ENCODE measurements around the gene KCTD2.
A peak's percentile ranks its signal among the peaks of the same experiment; 100 is the strongest.
"Not testable (repeated sequence)": the region's sequence is repeated elsewhere in the genome, so short reads cannot be mapped to it uniquely, and the experiment has no call there.

The KCTD2 gene

GRCh38 chr17:75004371-75004770, 42.7 kb upstream of the KCTD2 start:
- POLR2A ChIA-PET: interaction anchor here (0.6 to 1.9 kb wide), 2 partner anchors 9 to 16 kb away, joined by 3 to 17 read pairs; partner anchors contain the start of gene CDR2L
- CTCF ChIA-PET: interaction anchor here (1.2 kb wide), 1 partner anchor 44 kb away, joined by 3 read pairs; no protein-coding TSS in a partner anchor
- DNase-seq (ENCODE audit: extremely low spot score): no peak
- TF ChIP-seq BHLHE40 (IDR thresholded peaks at IDR 0.05; ENCODE audit: borderline replicate concordance): no peak

- ChIA-PET CTCF (interaction anchor here (1.2 kb wide), 1 partner anchor 45 kb away, joined by 3 read pairs; no protein-coding TSS in a partner anchor), POLR2A (interaction anchor here (0.6 to 1.9 kb wide), 4 partner anchors 8 to 17 kb away, joined by 3 to 17 read pairs (median 4); partner anchors contain the start of gene CDR2L)
- no peak for TF ChIP-seq HDGF (IDR thresholded peaks at IDR 0.05; ENCODE audit: borderline replicate concordance)
- TF ChIP-seq SP1 (IDR thresholded peaks at IDR 0.05): no peak
- no peak for TF ChIP-seq ARNT (IDR thresholded peaks at IDR 0.05)
- TF ChIP-seq LEF1 (IDR thresholded peaks at IDR 0.05; ENCODE audit: borderline replicate concordance): no peak
- no peak for TF ChIP-seq FOXA1 (IDR thresholded peaks at IDR 0.05)
- TF ChIP-seq TARDBP (IDR thresholded peaks at IDR 0.05): no peak
- TF ChIP-seq ELF4 (IDR thresholded peaks at IDR 0.05): no peak
- no peak for TF ChIP-seq BHLHE40 (IDR thresholded peaks at IDR 0.05; ENCODE audit: borderline replicate concordance)
- no peak for TF ChIP-seq FOXM1 (IDR thresholded peaks at IDR 0.05; ENCODE audit: borderline replicate concordance)
- TF ChIP-seq NFRKB (IDR thresholded peaks at IDR 0.05): no peak
- TF ChIP-seq SUZ12 (IDR thresholded peaks at IDR 0.05): no peak
- TF ChIP-seq FOXK2 (IDR thresholded peaks at IDR 0.05): no peak
- no peak for TF ChIP-seq CTBP1 (IDR thresholded peaks at IDR 0.05; ENCODE audit: borderline replicate concordance)
- no peak for TF ChIP-seq PKNOX1 (IDR thresholded peaks at IDR 0.05)
- no peak for TF ChIP-seq ZNF384 (IDR thresholded peaks at IDR 0.05)
- no peak for TF ChIP-seq L3MBTL2 (conservative IDR thresholded peaks at IDR 0.05)
- DNase-seq (ENCODE audit: extremely low spot score): no peak
These were observed 41.7 kb upstream of the KCTD2 start for GRCh38 chr17:75005291-75005690.

- not testable (repeated sequence) for DNase-seq (ENCODE audit: extremely low spot score)
- CTCF ChIA-PET: interaction anchor here (1.3 kb wide), 1 partner anchor 45 kb away, joined by 10 read pairs; no protein-coding TSS in a partner anchor
- POLR2A ChIA-PET: interaction anchor here (1.0 to 1.9 kb wide), 2 partner anchors 14 to 18 kb away, joined by 3 to 17 read pairs; partner anchors contain the start of gene CDR2L
These were observed 40.9 kb upstream of the KCTD2 start for GRCh38 chr17:75006084-75006483.

GRCh38 chr17:75006653-75007052, 40.4 kb upstream of the KCTD2 start:
- ChIA-PET POLR2A (no interaction called here), CTCF (interaction anchor here (1.3 kb wide), 1 partner anchor 45 kb away, joined by 10 read pairs; no protein-coding TSS in a partner anchor)
- DNase-seq (ENCODE audit: extremely low spot score): no peak
- TF ChIP-seq ELF4 (IDR thresholded peaks at IDR 0.05) (no peak), FOXK2 (IDR thresholded peaks at IDR 0.05) (no peak), TARDBP (IDR thresholded peaks at IDR 0.05) (no peak), FOXA1 (IDR thresholded peaks at IDR 0.05) (no peak), FOXM1 (IDR thresholded peaks at IDR 0.05; ENCODE audit: borderline replicate concordance) (no peak), PKNOX1 (IDR thresholded peaks at IDR 0.05) (no peak), L3MBTL2 (conservative IDR thresholded peaks at IDR 0.05) (no peak)

- POLR2A ChIA-PET: interaction anchor here (1.8 to 6.8 kb wide), 2 partner anchors 18 to 26 kb away, joined by 7 to 169 read pairs; partner anchors contain the start of gene CDR2L
- CTCF ChIA-PET: interaction anchor here (0.7 to 1.2 kb wide), 3 partner anchors 45 to 217 kb away, joined by 3 to 7 read pairs (median 4); no protein-coding TSS in a partner anchor
- TF ChIP-seq HDGF (IDR thresholded peaks at IDR 0.05; ENCODE audit: borderline replicate concordance) (no peak), ZNF384 (IDR thresholded peaks at IDR 0.05) (peak; percentile 91)
These were observed 38.7 kb upstream of the KCTD2 start for GRCh38 chr17:75008373-75008772.

GRCh38 chr17:75009139-75009724, 37.8 kb upstream of the KCTD2 start:
- ChIA-PET CTCF (interaction anchor here (1.2 kb wide), 1 partner anchor 46 kb away, joined by 4 read pairs; no protein-coding TSS in a partner anchor), POLR2A (interaction anchor here (1.8 to 6.8 kb wide), 2 partner anchors 19 to 27 kb away, joined by 7 to 169 read pairs; partner anchors contain the start of gene CDR2L)

More at GRCh38 chr17:75008373-75008772, 38.7 kb upstream of the KCTD2 start:
- DNase-seq (ENCODE audit: extremely low spot score): no peak

More at GRCh38 chr17:75009139-75009724, 37.8 kb upstream of the KCTD2 start:
- no peak for TF ChIP-seq CTBP1 (IDR thresholded peaks at IDR 0.05; ENCODE audit: borderline replicate concordance)
- no peak for TF ChIP-seq ELF4 (IDR thresholded peaks at IDR 0.05)
- TF ChIP-seq SP1 (IDR thresholded peaks at IDR 0.05): no peak
- TF ChIP-seq PKNOX1 (IDR thresholded peaks at IDR 0.05): no peak
- TF ChIP-seq BHLHE40 (IDR thresholded peaks at IDR 0.05; ENCODE audit: borderline replicate concordance): no peak
- TF ChIP-seq FOXA1 (IDR thresholded peaks at IDR 0.05): no peak
- no peak for TF ChIP-seq FOXM1 (IDR thresholded peaks at IDR 0.05; ENCODE audit: borderline replicate concordance)
- TF ChIP-seq ZNF384 (IDR thresholded peaks at IDR 0.05): no peak
- TF ChIP-seq SUZ12 (IDR thresholded peaks at IDR 0.05): no peak
- DNase-seq (ENCODE audit: extremely low spot score): no peak

Measured in HEK293T (cell line).